K562 treated with DMSO at 1 percent for 4 hours (cell line): Measurements from ENCODE around the gene ELP4. TPM values are rescaled to one million over a fixed set of nuclear protein-coding genes. Genes with fewer than 3 reads are reported as not detected.

ENCODE experiments used
- total RNA-seq: library from RNA; unstranded; fragments of 300-600 nt; gene quantifications from 2 replicates; pipeline ENCODE4 v1.2.3, GENCODE V29; 2022; ENCODE audit not compliant: insufficient read depth

ELP4 gene, protein sequence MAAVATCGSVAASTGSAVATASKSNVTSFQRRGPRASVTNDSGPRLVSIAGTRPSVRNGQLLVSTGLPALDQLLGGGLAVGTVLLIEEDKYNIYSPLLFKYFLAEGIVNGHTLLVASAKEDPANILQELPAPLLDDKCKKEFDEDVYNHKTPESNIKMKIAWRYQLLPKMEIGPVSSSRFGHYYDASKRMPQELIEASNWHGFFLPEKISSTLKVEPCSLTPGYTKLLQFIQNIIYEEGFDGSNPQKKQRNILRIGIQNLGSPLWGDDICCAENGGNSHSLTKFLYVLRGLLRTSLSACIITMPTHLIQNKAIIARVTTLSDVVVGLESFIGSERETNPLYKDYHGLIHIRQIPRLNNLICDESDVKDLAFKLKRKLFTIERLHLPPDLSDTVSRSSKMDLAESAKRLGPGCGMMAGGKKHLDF
- 18.1 and 21.9 TPM in 2 replicates for total RNA-seq

DNA sequence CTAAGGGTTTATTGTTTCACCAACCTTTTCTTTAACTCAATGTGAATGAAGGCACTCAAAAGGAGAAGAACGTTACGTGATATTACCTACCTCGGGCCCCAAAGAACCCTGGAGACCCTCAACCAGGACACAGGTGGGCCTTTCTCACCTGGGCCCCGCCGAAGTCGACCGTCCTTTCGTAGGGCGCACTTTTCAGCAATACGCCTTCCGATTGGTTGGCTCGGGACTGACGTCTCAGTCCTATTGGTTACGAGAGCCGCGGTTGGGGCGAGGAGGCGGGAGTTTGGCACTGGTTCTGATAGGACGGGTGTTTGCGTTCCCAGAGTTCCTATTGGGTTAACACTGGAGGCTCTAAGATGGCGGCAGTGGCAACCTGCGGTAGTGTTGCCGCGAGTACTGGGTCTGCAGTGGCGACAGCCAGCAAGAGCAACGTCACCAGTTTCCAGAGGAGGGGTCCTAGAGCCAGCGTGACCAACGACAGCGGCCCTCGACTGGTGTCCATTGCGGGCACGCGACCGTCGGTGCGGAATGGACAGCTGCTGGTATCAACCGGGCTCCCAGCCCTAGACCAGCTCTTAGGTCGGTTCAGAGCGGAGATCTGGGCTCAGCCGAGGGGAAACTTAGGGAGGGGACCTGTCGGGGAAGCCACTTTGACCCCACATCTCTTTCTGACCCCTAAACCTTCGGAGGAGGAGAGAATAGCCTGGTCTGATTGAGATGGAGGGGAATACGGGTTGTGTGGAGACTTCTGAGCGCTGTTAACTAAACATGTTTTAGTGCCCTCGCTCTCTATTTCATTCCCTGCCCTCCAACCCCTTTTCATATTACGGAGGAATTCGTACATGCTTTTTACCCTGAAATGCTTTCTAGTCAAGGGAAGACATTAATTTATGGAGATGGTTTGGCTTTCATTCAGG, at the start of gene ELP4, which contains the start of gene IMMP1L:
Gene ELP4 (plus strand): TSS at position 339 of the 917 bp plus-strand sequence. CDS start 18 bp downstream, at position 357.
Gene IMMP1L (minus strand): TSS at position 194 of the 917 bp plus-strand sequence. CDS start 46,346 bp downstream, outside the sequence.

DNA sequence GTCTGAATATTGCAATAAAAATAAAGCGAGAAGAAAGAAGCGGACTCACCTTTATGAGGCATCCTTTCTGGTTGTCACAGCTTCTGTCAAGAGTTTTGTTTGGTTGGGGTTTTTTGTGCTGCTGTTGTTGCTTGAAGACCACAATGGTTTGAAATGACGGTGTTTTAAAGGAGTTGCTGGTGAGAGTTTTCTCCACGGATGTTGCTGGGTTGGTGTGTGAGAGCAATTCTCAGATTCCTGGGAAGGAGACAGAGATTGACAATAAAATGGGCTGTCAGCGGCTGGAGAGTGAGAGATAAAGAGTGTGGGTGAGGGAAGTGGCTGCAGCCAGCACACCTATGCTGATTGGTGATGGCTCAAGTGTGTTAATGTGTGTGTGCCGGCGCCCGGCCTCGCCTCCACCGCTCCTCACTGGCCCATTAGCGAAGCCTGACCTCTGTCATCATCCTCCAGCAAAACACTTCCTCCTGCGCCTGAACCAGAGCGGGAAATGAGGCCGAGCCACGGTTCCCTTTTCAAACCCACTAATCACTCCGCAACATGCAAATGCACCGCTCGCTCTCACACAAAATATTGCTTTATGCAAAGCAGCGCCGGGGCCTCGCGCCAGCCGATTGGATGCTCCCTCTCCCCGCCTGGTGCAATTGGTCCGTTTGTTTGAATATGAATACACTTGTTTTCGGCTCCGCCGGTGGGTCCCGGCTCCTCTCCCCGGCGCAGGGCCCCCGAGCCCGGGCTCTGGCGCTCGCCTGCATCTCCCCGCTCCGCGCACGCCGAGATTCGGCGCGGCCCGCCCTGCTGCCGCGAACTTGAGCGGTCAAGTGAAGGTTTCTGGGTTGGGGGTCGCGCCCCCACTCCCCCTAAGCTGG, 301.4 kb downstream of the ELP4 start, which contains the start of gene PAX6:
Gene PAX6 (minus strand): TSS at position 544 of the 869 bp plus-strand sequence. CDS start 4,911 bp downstream, outside the sequence.

Other genes starting within 250 kb of the ELP4 start
- gene DCDC1, start 140.0 kb upstream of the ELP4 start, total RNA-seq = not detected in 2 replicates
- gene DNAJC24, start 139.9 kb upstream of the ELP4 start, total RNA-seq = 4.8 and 5.7 TPM in 2 replicates
- 16.2 and 26.6 TPM in 2 replicates for gene IMMP1L, start 145 bp upstream of the ELP4 start, total RNA-seq